GM12878 (cell line): ENCODE data around the gene NEK11. TPM values are rescaled to one million over a fixed set of nuclear protein-coding genes. Genes with fewer than 3 reads are reported as not detected.

Experiments used
- ATAC-seq: fragments of 200-7000 bp; cut with Tn5 transposase; 3 replicates; pipeline ENCODE4 v1.9.1; 2020; ENCODE audit warnings: mild to moderate bottlenecking, moderate library complexity
- BruUV-seq: library from RNA; stranded (reverse); fragments of 400-500 nt; replicated peaks from 2 replicates; lab custom pipeline; 2021; lab: Mats Ljungman, UMichigan
- CTCF ChIA-PET: fragments of 300-600 bp; sonication (Branson Sonifier 250); formaldehyde crosslinking; extraction: SDS; loops from one replicate; lab custom pipeline; 2021; ENCODE audit warnings: inconsistent platforms; lab: Yijun Ruan, JAX
- POLR2A ChIA-PET: fragments of 350-600 bp; formaldehyde crosslinking; extraction: SDS; loops from one replicate; lab custom pipeline; 2021; ENCODE audit warnings: inconsistent platforms; lab: Charles Lee
- RAD21 ChIA-PET: fragments of 300-600 bp; sonication (Branson Sonifier 250); formaldehyde crosslinking; loops from one replicate; lab custom pipeline; 2023; ENCODE audit warnings: antibody characterized with exemption; ENCODE audit not compliant: unreplicated experiment; lab: Charles Lee
- SMC1A ChIA-PET: fragments of 300-600 bp; sonication (Branson Sonifier 250); formaldehyde crosslinking; loops from one replicate; lab custom pipeline; 2023; ENCODE audit not compliant: unreplicated experiment, uncharacterized antibody; lab: Charles Lee
- DNase-seq: peaks from one replicate; pipeline ENCODE4 v3.0.0-alpha.2; 2011; ENCODE audit warnings: low read depth, low spot score
- FAIRE-seq: peaks from 3 replicates; lab custom pipeline; 2011; peaks lifted over from hg19 to GRCh38; lab: Jason Lieb, UNC
- H2AFZ ChIP-seq: 2 replicates; pipeline ENCODE4 v1.6.0; 2011; ENCODE audit warnings: low read depth, low read length, control low read depth; ENCODE audit not compliant: control insufficient read depth
- H3K27ac ChIP-seq: 2 replicates; pipeline ENCODE4 v1.5.1; 2011; ENCODE audit warnings: control low read depth; ENCODE audit not compliant: control insufficient read depth, insufficient read depth
- H3K27me3 ChIP-seq, 2 experiments: replicated peaks in 1 of 2; 2 replicates each; pipeline versions ENCODE4 v1.6.0 to v1.6.1; 2011; ENCODE audit warnings: low read length in 1 of 2; ENCODE audit not compliant: control insufficient read depth in 2 of 2, insufficient read depth in 2 of 2
- H3K36me3 ChIP-seq, 2 experiments: 2 replicates each; pipeline ENCODE4 v1.5.1; 2011; ENCODE audit warnings: low read length in 1 of 2; ENCODE audit not compliant: control insufficient read depth in 2 of 2, insufficient read depth in 2 of 2
- H3K4me1 ChIP-seq: 2 replicates; pipeline ENCODE4 v1.6.1; 2011; ENCODE audit warnings: mild to moderate bottlenecking, low read length, moderate library complexity, mixed read lengths; ENCODE audit not compliant: control insufficient read depth, insufficient read depth
- H3K4me2 ChIP-seq: 2 replicates; pipeline ENCODE4 v1.6.0; 2011; ENCODE audit warnings: control low read depth; ENCODE audit not compliant: control insufficient read depth, insufficient read depth
- H3K4me3 ChIP-seq: fragments of 200-600 bp; sonication (generic); 2 replicates; pipeline ENCODE4 v1.5.1; 2016
- H3K79me2 ChIP-seq: 2 replicates; pipeline ENCODE4 v1.6.0; 2011; ENCODE audit warnings: low read length; ENCODE audit not compliant: control insufficient read depth, insufficient read depth
- H3K9ac ChIP-seq: 2 replicates; pipeline ENCODE4 v1.8.0; 2011; ENCODE audit warnings: low read length, control low read depth, mixed read lengths; ENCODE audit not compliant: control insufficient read depth, insufficient read depth
- H3K9me3 ChIP-seq: replicated peaks from 3 replicates; pipeline ENCODE4 v1.5.1; 2011; ENCODE audit warnings: mild to moderate bottlenecking, low read length; ENCODE audit not compliant: control insufficient read depth, insufficient read depth
- H4K20me1 ChIP-seq: 2 replicates; pipeline ENCODE4 v1.6.0; 2011; ENCODE audit not compliant: control insufficient read depth, insufficient read depth
- CBX5 ChIP-seq: sonication (generic); IDR thresholded peaks from 2 replicates; pipeline ENCODE4 v1.6.1; 2016; ENCODE audit warnings: low read depth, moderate library complexity, mild to moderate bottlenecking, inconsistent platforms
- CREB1 ChIP-seq: IDR thresholded peaks from 2 replicates; pipeline ENCODE4 v1.6.1; 2012; ENCODE audit warnings: low read depth, mild to moderate bottlenecking, inconsistent platforms
- CREM ChIP-seq: IDR thresholded peaks from 2 replicates; pipeline ENCODE4 v1.6.1; 2014; ENCODE audit warnings: antibody characterized with exemption, low read depth
- IKZF2 ChIP-seq, 2 experiments: fragments of 450-650 bp; IDR thresholded peaks; 2 replicates each; pipeline ENCODE4 v1.6.1; 2017; ENCODE audit warnings: mild to moderate bottlenecking in 2 of 2, moderate library complexity in 2 of 2
- KLF5 ChIP-seq: fragments of 450-650 bp; IDR thresholded peaks from 2 replicates; pipeline ENCODE4 v1.6.1; 2014; ENCODE audit warnings: mild to moderate bottlenecking; ENCODE audit not compliant: partially characterized antibody
- PAX8 ChIP-seq: fragments of 450-650 bp; IDR thresholded peaks from 2 replicates; pipeline ENCODE4 v1.6.1; 2017; ENCODE audit warnings: mild to moderate bottlenecking, moderate library complexity
- POLR2A ChIP-seq: IDR thresholded peaks from 2 replicates; pipeline ENCODE4 v1.6.1; 2011; ENCODE audit warnings: low read depth, mild to moderate bottlenecking, low read length
- SMARCA5 ChIP-seq: fragments of 450-650 bp; IDR thresholded peaks from 2 replicates; pipeline ENCODE4 v1.6.1; 2017; ENCODE audit warnings: mild to moderate bottlenecking
- SRF ChIP-seq, 2 experiments: IDR thresholded peaks; 2 replicates each; pipeline ENCODE4 v1.6.1; 2011; ENCODE audit warnings: low read depth in 2 of 2, low read length in 2 of 2, mild to moderate bottlenecking in 1 of 2, moderate library complexity in 1 of 2
- YBX1 ChIP-seq: fragments of 450-650 bp; IDR thresholded peaks from 2 replicates; pipeline ENCODE4 v1.6.1; 2016; ENCODE audit warnings: antibody characterized with exemption
- ZBED1 ChIP-seq: IDR thresholded peaks from 2 replicates; pipeline ENCODE4 v1.6.1; 2016; ENCODE audit warnings: borderline replicate concordance
- ZNF207 ChIP-seq: fragments of 450-650 bp; IDR thresholded peaks from 2 replicates; pipeline ENCODE4 v1.6.1; 2014; ENCODE audit warnings: antibody characterized with exemption, mild to moderate bottlenecking, borderline replicate concordance
- ZNF384 ChIP-seq: IDR thresholded peaks from 2 replicates; pipeline ENCODE4 v1.6.1; 2012; ENCODE audit warnings: low read depth, mild to moderate bottlenecking, low read length, improper control_type of control experiment, borderline replicate concordance
- WGBS: methylation state at CpG from one replicate; pipeline ENCODE4 v1.1.6; 2016; ENCODE audit warnings: low lambda C conversion rate; ENCODE audit not compliant: insufficient replicate concordance, insufficient coverage; ENCODE audit errors: missing lambda C conversion rate; 5-methylcytosine and 5-hydroxymethylcytosine counted together
- in situ Hi-C: fragments of 300-500 bp; cut with MboI; formaldehyde crosslinking; loops from 9 replicates; pipeline ENCODE4 v1.14.3; 2018; ENCODE audit warnings: mixed read lengths
- intact Hi-C: fragments of 100-400 bp; cut with micrococcal nuclease; formaldehyde crosslinking; loops from one replicate; pipeline ENCODE4 v1.14.2; 2022; ENCODE audit not compliant: unreplicated experiment
- polyA plus RNA-seq, 11 experiments: library from polyadenylated mRNA; depleted of rRNA in 4 of 11; unstranded in 6 of 11; stranded (reverse) in 5 of 11; fragments of >200 nt; fragmentation: Nextera tagmentation in 4 of 11; fragmentation: Illumina TruSeq in 1 of 11; extraction: Ambion mirVana in 4 of 11; extraction: Trizol in 1 of 11; gene quantifications; 1 replicate in 1 of 11; 2 replicates in 10 of 11; pipeline versions ENCODE4 v1.2.1 to v1.2.3, GENCODE V29; 2011 to 2016; ENCODE audit warnings: inconsistent platforms in 2 of 11, missing spikeins in 2 of 11, low read depth in 1 of 11
- total RNA-seq, 4 experiments: library from RNA; depleted of rRNA in 3 of 4; stranded (reverse); fragments of >200 nt in 3 of 4; fragmentation: Illumina TruSeq in 1 of 4; extraction: Trizol in 1 of 4; gene quantifications; 2 replicates each; pipeline versions ENCODE4 v1.2.1 to v1.2.3, GENCODE V29; 2013 to 2021
- TF ChIP-seq, protein P1 (sequence below), 3 experiments: IDR thresholded peaks in 2 of 3; conservative IDR thresholded peaks in 1 of 3; 2 replicates each; pipeline ENCODE4 v1.5.1; 2011; ENCODE audit warnings: low read depth in 3 of 3, low read length in 3 of 3, mild to moderate bottlenecking in 3 of 3, control low read depth in 2 of 3, moderate library complexity in 2 of 3, inconsistent platforms in 1 of 3, mixed read lengths in 1 of 3; ENCODE audit not compliant: control insufficient read depth in 2 of 3, insufficient read depth in 1 of 3; ENCODE audit errors: extremely low read depth in 1 of 3
- TF ChIP-seq, protein P2 (sequence below): fragments of 450-650 bp; formaldehyde crosslinking; IDR thresholded peaks from 2 replicates; pipeline ENCODE4 v1.5.0; 2022; ENCODE audit warnings: mild to moderate bottlenecking, missing genetic modification characterization
- TF ChIP-seq, protein P3 (sequence below): IDR thresholded peaks from 2 replicates; pipeline ENCODE4 v1.6.1; 2012; ENCODE audit warnings: low read length, inconsistent platforms

The NEK11 gene
- total and polyA plus RNA-seq, 10 of the 15 experiments (the other 5 are each of a cell fraction or from before 2014, with no cell fraction given), result 0.05 to 0.94 (median 0.36) TPM; not detected in 1

DNA sequence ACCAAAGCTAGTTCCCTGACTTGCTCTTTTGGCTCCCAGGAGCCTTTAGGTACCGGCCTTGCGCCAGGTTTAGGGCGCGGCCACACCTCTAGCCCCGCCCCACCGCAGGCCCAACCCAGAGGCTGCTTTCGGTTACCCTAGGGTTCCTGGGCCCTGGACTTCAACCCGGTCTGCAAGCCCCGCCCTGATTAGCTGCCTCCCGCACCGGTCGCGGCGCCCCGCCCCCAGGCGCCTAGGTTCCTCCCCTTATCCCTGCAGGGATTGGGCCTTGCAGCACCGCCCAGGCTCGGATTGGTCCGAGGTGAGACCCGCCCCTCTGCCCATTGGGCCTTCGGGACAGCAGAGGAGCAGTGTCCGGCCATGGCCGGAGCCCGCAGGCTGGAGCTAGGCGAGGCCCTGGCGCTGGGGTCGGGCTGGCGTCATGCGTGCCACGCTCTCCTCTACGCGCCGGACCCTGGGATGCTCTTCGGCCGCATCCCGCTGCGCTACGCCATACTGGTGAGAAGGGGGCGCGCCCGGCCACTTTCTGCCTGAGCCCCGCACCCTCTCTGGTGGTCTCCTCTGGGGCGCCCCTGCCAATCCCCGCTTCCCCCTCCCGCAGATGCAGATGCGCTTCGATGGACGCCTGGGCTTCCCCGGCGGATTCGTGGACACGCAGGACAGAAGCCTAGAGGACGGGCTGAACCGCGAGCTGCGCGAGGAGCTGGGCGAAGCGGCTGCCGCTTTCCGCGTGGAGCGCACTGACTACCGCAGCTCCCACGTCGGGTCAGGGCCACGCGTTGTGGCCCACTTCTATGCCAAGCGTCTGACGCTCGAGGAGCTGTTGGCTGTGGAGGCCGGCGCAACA lies 355.0 kb downstream of the NEK11 start, which contains the start of gene NUDT16:
Gene NUDT16 (plus strand): TSS at position 330 of the 847 bp plus-strand sequence. CDS start 31 bp downstream, at position 361.
- H3K4me2 ChIP-seq, result peak within 1 kb of the TSS; percentile 97
- peak within 1 kb of the TSS; percentile 90 for H3K4me3 ChIP-seq
- H3K9me3 ChIP-seq, result no peaks in the 10 kb centered on the region
- POLR2A ChIA-PET, result interaction anchor here (0.6 to 1.9 kb wide), 5 partner anchors 8 to 56 kb away, joined by 3 to 7 read pairs (median 4); no protein-coding TSS in a partner anchor
- SMC1A ChIA-PET, result interaction anchor here (0.9 to 1.3 kb wide), 2 partner anchors 414 to 488 kb away, joined by 3 read pairs; no protein-coding TSS in a partner anchor
- peaks cover 7% of the 10 kb centered on the region for H3K79me2 ChIP-seq
- in situ Hi-C loops, result no loop called here
- no TSS peak for BruUV-seq
- H3K4me1 ChIP-seq, result peaks cover 7% of the 10 kb centered on the region; the same call in 1 of the 2 replicates
- H4K20me1 ChIP-seq, result no peaks in the 10 kb centered on the region
- peak within 1 kb of the TSS; percentile 75 for H3K9ac ChIP-seq
- intact Hi-C loops, result loop anchor here (5.0 kb wide), 1 partner anchor 354 kb away; the partner anchor contains the start of genes ASTE1 and NEK11
- RAD21 ChIA-PET, result interaction anchor here (0.6 to 1.4 kb wide), 5 partner anchors 21 to 476 kb away, joined by 3 read pairs; no protein-coding TSS in a partner anchor
- CTCF ChIA-PET, result interaction anchor here (0.5 to 1.5 kb wide), 5 partner anchors 162 to 631 kb away, joined by 3 to 4 read pairs (median 3); no protein-coding TSS in a partner anchor
- DNase-seq, result peak; percentile 91
- H3K27ac ChIP-seq, result peak within 1 kb of the TSS; percentile 69
- peak; percentile 97 for FAIRE-seq
- WGBS, result under 1% methylated on average over 71 of the region's 73 CpGs
- ATAC-seq, result peak; percentile 98
- no peaks in the 10 kb centered on the region; a peak in 1 of 4 replicates for H3K36me3 ChIP-seq
- H2AFZ ChIP-seq, result peak within 1 kb of the TSS; percentile 74
- H3K27me3 ChIP-seq, result no peaks in the 10 kb centered on the region
- TF ChIP-seq YBX1, result no peak
- TF ChIP-seq ZNF207, result peak; percentile 32; the same call in 1 of the 2 replicates
- TF ChIP-seq, protein P1, sequence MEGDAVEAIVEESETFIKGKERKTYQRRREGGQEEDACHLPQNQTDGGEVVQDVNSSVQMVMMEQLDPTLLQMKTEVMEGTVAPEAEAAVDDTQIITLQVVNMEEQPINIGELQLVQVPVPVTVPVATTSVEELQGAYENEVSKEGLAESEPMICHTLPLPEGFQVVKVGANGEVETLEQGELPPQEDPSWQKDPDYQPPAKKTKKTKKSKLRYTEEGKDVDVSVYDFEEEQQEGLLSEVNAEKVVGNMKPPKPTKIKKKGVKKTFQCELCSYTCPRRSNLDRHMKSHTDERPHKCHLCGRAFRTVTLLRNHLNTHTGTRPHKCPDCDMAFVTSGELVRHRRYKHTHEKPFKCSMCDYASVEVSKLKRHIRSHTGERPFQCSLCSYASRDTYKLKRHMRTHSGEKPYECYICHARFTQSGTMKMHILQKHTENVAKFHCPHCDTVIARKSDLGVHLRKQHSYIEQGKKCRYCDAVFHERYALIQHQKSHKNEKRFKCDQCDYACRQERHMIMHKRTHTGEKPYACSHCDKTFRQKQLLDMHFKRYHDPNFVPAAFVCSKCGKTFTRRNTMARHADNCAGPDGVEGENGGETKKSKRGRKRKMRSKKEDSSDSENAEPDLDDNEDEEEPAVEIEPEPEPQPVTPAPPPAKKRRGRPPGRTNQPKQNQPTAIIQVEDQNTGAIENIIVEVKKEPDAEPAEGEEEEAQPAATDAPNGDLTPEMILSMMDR (IDR thresholded peaks at IDR 0.05 in 2 of 3, conservative IDR thresholded peaks at IDR 0.05 in 1 of 3; ENCODE audit: control insufficient read depth in 2 of 3, extremely low read depth in 1 of 3, insufficient read depth in 1 of 3, low read depth in 3 of 3, low read length in 3 of 3), result no peak
- no peak for TF ChIP-seq SRF (IDR thresholded peaks at IDR 0.05; ENCODE audit: low read depth in 2 of 2, low read length in 2 of 2)
- no peak for TF ChIP-seq CBX5
- TF ChIP-seq IKZF2 (IDR thresholded peaks at IDR 0.05), result no peak
- no peak for TF ChIP-seq CREM
- peak; percentile 98 for TF ChIP-seq POLR2A
- TF ChIP-seq, protein P2, sequence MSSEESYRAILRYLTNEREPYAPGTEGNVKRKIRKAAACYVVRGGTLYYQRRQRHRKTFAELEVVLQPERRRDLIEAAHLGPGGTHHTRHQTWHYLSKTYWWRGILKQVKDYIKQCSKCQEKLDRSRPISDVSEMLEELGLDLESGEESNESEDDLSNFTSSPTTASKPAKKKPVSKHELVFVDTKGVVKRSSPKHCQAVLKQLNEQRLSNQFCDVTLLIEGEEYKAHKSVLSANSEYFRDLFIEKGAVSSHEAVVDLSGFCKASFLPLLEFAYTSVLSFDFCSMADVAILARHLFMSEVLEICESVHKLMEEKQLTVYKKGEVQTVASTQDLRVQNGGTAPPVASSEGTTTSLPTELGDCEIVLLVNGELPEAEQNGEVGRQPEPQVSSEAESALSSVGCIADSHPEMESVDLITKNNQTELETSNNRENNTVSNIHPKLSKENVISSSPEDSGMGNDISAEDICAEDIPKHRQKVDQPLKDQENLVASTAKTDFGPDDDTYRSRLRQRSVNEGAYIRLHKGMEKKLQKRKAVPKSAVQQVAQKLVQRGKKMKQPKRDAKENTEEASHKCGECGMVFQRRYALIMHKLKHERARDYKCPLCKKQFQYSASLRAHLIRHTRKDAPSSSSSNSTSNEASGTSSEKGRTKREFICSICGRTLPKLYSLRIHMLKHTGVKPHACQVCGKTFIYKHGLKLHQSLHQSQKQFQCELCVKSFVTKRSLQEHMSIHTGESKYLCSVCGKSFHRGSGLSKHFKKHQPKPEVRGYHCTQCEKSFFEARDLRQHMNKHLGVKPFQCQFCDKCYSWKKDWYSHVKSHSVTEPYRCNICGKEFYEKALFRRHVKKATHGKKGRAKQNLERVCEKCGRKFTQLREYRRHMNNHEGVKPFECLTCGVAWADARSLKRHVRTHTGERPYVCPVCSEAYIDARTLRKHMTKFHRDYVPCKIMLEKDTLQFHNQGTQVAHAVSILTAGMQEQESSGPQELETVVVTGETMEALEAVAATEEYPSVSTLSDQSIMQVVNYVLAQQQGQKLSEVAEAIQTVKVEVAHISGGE (CRISPR knock-in tag), result no peak
- no peak for TF ChIP-seq ZNF384
- TF ChIP-seq ZBED1, result no peak
- 0 out of 2 replicates have a peak, but pooled peaks have one; percentile 29 for TF ChIP-seq SMARCA5
- no peak for TF ChIP-seq KLF5
- no peak for TF ChIP-seq PAX8
- TF ChIP-seq CREB1, result 0 out of 2 replicates have a peak, but pooled peaks have one; percentile 61
- TF ChIP-seq, protein P3, sequence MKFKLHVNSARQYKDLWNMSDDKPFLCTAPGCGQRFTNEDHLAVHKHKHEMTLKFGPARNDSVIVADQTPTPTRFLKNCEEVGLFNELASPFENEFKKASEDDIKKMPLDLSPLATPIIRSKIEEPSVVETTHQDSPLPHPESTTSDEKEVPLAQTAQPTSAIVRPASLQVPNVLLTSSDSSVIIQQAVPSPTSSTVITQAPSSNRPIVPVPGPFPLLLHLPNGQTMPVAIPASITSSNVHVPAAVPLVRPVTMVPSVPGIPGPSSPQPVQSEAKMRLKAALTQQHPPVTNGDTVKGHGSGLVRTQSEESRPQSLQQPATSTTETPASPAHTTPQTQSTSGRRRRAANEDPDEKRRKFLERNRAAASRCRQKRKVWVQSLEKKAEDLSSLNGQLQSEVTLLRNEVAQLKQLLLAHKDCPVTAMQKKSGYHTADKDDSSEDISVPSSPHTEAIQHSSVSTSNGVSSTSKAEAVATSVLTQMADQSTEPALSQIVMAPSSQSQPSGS, result no peak
